Activated naive CD4-positive, alpha-beta T cell treated with anti-CD3 and anti-CD28 coated beads for 36 hours (primary cell): ENCODE results near the gene VWA2. TPM values are rescaled to one million over a fixed set of nuclear protein-coding genes. Genes with fewer than 3 reads are reported as not detected.

ENCODE experiments used
- CTCF ChIA-PET: fragments of 350-600 bp; sonication (Branson Sonifier 250); formaldehyde crosslinking; loops from one replicate; lab custom pipeline; 2021; ENCODE audit warnings: antibody characterized with exemption; lab: Charles Lee
- DNase-seq: peaks from one replicate; pipeline ENCODE4 v3.0.0-alpha.2; 2020
- H3K27ac Mint-ChIP-seq: one replicate; pipeline ENCODE4 v1.8.0; 2021; ENCODE audit warnings: mild to moderate bottlenecking, mixed read lengths
- H3K27me3 Mint-ChIP-seq: one replicate; pipeline ENCODE4 v1.8.0; 2021; ENCODE audit warnings: low read depth, mixed read lengths
- H3K36me3 Mint-ChIP-seq: one replicate; pipeline ENCODE4 v1.8.0; 2021; ENCODE audit warnings: low read depth, mixed read lengths
- H3K4me1 Mint-ChIP-seq: one replicate; pipeline ENCODE4 v1.8.0; 2021; ENCODE audit warnings: low read depth, mixed read lengths
- H3K4me3 Mint-ChIP-seq: one replicate; pipeline ENCODE4 v1.8.0; 2021; ENCODE audit warnings: mild to moderate bottlenecking, moderate library complexity, mixed read lengths
- H3K9me3 Mint-ChIP-seq: one replicate; pipeline ENCODE4 v1.8.0; 2021; ENCODE audit warnings: mixed read lengths
- intact Hi-C: fragments of 100-400 bp; cut with micrococcal nuclease; formaldehyde crosslinking; loops from one replicate; pipeline ENCODE4 v1.15.1; 2023
- total RNA-seq, 2 experiments: library from RNA; stranded (reverse); gene quantifications; one replicate each; pipeline ENCODE4 v1.2.3, GENCODE V29; 2021

The VWA2 gene
- total RNA-seq, 2 experiments from 2014 or later = not detected

GRCh38 chr10:114265392-114266053 lies 26.5 kb downstream of the VWA2 start:
- CTCF ChIA-PET = no interaction called here
- Mint-ChIP-seq H3K36me3 (no peaks in the 10 kb centered on the region), H3K9me3 (no peaks in the 10 kb centered on the region), H3K4me3 (no peak overlapping the region), H3K4me1 (no peaks in the 10 kb centered on the region), H3K27me3 (no peaks in the 10 kb centered on the region), H3K27ac (no peak overlapping the region)
- DNase-seq = no peak
- intact Hi-C loops = no loop called here

GRCh38 chr10:114266521-114266920 lies 27.5 kb downstream of the VWA2 start:
- CTCF ChIA-PET = no interaction called here
- no peaks in the 10 kb centered on the region for H3K27me3 Mint-ChIP-seq
- H3K4me1 Mint-ChIP-seq = no peaks in the 10 kb centered on the region
- intact Hi-C loops = no loop called here
- no peak overlapping the region for H3K4me3 Mint-ChIP-seq
- no peak for DNase-seq
- H3K36me3 Mint-ChIP-seq = no peaks in the 10 kb centered on the region
- no peaks in the 10 kb centered on the region for H3K9me3 Mint-ChIP-seq
- H3K27ac Mint-ChIP-seq = no peak overlapping the region

- H3K27ac Mint-ChIP-seq = no peak overlapping the region
- intact Hi-C loops = no loop called here
- no peak for DNase-seq
- CTCF ChIA-PET = interaction anchor here (2.1 kb wide), 1 partner anchor 33 kb away, joined by 9 read pairs; no protein-coding TSS in a partner anchor
- H3K36me3 Mint-ChIP-seq = no peaks in the 10 kb centered on the region
- no peaks in the 10 kb centered on the region for H3K4me1 Mint-ChIP-seq
- H3K27me3 Mint-ChIP-seq = no peaks in the 10 kb centered on the region
- no peaks in the 10 kb centered on the region for H3K9me3 Mint-ChIP-seq
- no peak overlapping the region for H3K4me3 Mint-ChIP-seq
These were observed 32.2 kb downstream of the VWA2 start for GRCh38 chr10:114271075-114271778.

- intact Hi-C loops = no loop called here
- H3K4me3 Mint-ChIP-seq = no peak overlapping the region
- DNase-seq = no peak
- no peaks in the 10 kb centered on the region for H3K27me3 Mint-ChIP-seq
- CTCF ChIA-PET = interaction anchor here (0.6 to 2.1 kb wide), 2 partner anchors 32 to 466 kb away, joined by 3 to 9 read pairs; no protein-coding TSS in a partner anchor
- H3K27ac Mint-ChIP-seq = no peak overlapping the region
- no peaks in the 10 kb centered on the region for H3K36me3 Mint-ChIP-seq
- H3K4me1 Mint-ChIP-seq = no peaks in the 10 kb centered on the region
- no peaks in the 10 kb centered on the region for H3K9me3 Mint-ChIP-seq
These were observed 32.7 kb downstream of the VWA2 start for GRCh38 chr10:114271779-114272167.

GRCh38 chr10:114272696-114273095 lies 33.6 kb downstream of the VWA2 start:
- CTCF ChIA-PET = interaction anchor here (0.6 to 2.1 kb wide), 2 partner anchors 31 to 210 kb away, joined by 3 to 9 read pairs; no protein-coding TSS in a partner anchor
- DNase-seq = no peak
- Mint-ChIP-seq H3K27ac (no peak overlapping the region), H3K36me3 (no peaks in the 10 kb centered on the region), H3K4me1 (no peaks in the 10 kb centered on the region), H3K9me3 (no peaks in the 10 kb centered on the region), H3K27me3 (no peaks in the 10 kb centered on the region), H3K4me3 (no peak overlapping the region)
- intact Hi-C loops = no loop called here

GRCh38 chr10:114273910-114274309 lies 34.9 kb downstream of the VWA2 start:
- no peak for DNase-seq
- intact Hi-C loops = no loop called here
- no peaks in the 10 kb centered on the region for H3K4me1 Mint-ChIP-seq
- H3K36me3 Mint-ChIP-seq = no peaks in the 10 kb centered on the region
- H3K9me3 Mint-ChIP-seq = no peaks in the 10 kb centered on the region
- CTCF ChIA-PET = no interaction called here
- no peaks in the 10 kb centered on the region for H3K27me3 Mint-ChIP-seq
- no peak overlapping the region for H3K27ac Mint-ChIP-seq
- H3K4me3 Mint-ChIP-seq = no peak overlapping the region

GRCh38 chr10:114274616-114275453 lies 35.8 kb downstream of the VWA2 start:
- intact Hi-C loops = no loop called here
- Mint-ChIP-seq H3K9me3 (no peaks in the 10 kb centered on the region), H3K4me1 (no peaks in the 10 kb centered on the region), H3K4me3 (no peak overlapping the region), H3K27ac (no peak overlapping the region), H3K36me3 (no peaks in the 10 kb centered on the region), H3K27me3 (no peaks in the 10 kb centered on the region)
- DNase-seq = no peak
- CTCF ChIA-PET = no interaction called here

GRCh38 chr10:114276066-114276465 lies 37.0 kb downstream of the VWA2 start:
- intact Hi-C loops = no loop called here
- Mint-ChIP-seq H3K36me3 (no peaks in the 10 kb centered on the region), H3K4me3 (no peak overlapping the region), H3K4me1 (no peaks in the 10 kb centered on the region), H3K27ac (no peak overlapping the region), H3K27me3 (no peaks in the 10 kb centered on the region), H3K9me3 (no peaks in the 10 kb centered on the region)
- no peak for DNase-seq
- CTCF ChIA-PET = no interaction called here

GRCh38 chr10:114276671-114277070 lies 37.6 kb downstream of the VWA2 start:
- no peak for DNase-seq
- H3K9me3 Mint-ChIP-seq = no peaks in the 10 kb centered on the region
- H3K27me3 Mint-ChIP-seq = no peaks in the 10 kb centered on the region
- CTCF ChIA-PET = interaction anchor here (1.5 kb wide), 1 partner anchor 27 kb away, joined by 6 read pairs; no protein-coding TSS in a partner anchor
- H3K4me1 Mint-ChIP-seq = no peaks in the 10 kb centered on the region
- intact Hi-C loops = no loop called here
- H3K4me3 Mint-ChIP-seq = no peak overlapping the region
- H3K36me3 Mint-ChIP-seq = no peaks in the 10 kb centered on the region
- no peak overlapping the region for H3K27ac Mint-ChIP-seq

- no peak overlapping the region for H3K27ac Mint-ChIP-seq
- H3K4me1 Mint-ChIP-seq = no peaks in the 10 kb centered on the region
- no peak overlapping the region for H3K4me3 Mint-ChIP-seq
- CTCF ChIA-PET = interaction anchor here (1.5 kb wide), 1 partner anchor 26 kb away, joined by 6 read pairs; no protein-coding TSS in a partner anchor
- H3K9me3 Mint-ChIP-seq = no peaks in the 10 kb centered on the region
- intact Hi-C loops = no loop called here
- no peak for DNase-seq
- no peaks in the 10 kb centered on the region for H3K36me3 Mint-ChIP-seq
- no peaks in the 10 kb centered on the region for H3K27me3 Mint-ChIP-seq
These were observed 39.3 kb downstream of the VWA2 start for GRCh38 chr10:114278140-114278883.

- intact Hi-C loops = no loop called here
- no peaks in the 10 kb centered on the region for H3K9me3 Mint-ChIP-seq
- CTCF ChIA-PET = no interaction called here
- no peaks in the 10 kb centered on the region for H3K27me3 Mint-ChIP-seq
- no peak overlapping the region for H3K27ac Mint-ChIP-seq
- H3K4me1 Mint-ChIP-seq = no peaks in the 10 kb centered on the region
- H3K4me3 Mint-ChIP-seq = no peak overlapping the region
- DNase-seq = no peak
- H3K36me3 Mint-ChIP-seq = no peaks in the 10 kb centered on the region
These were observed 39.8 kb downstream of the VWA2 start for GRCh38 chr10:114278884-114279191.

GRCh38 chr10:114279289-114279688 lies 40.2 kb downstream of the VWA2 start:
- no peak for DNase-seq
- Mint-ChIP-seq H3K27ac (no peak overlapping the region), H3K4me3 (no peak overlapping the region), H3K9me3 (no peaks in the 10 kb centered on the region), H3K36me3 (no peaks in the 10 kb centered on the region), H3K27me3 (no peaks in the 10 kb centered on the region), H3K4me1 (no peaks in the 10 kb centered on the region)
- CTCF ChIA-PET = no interaction called here
- intact Hi-C loops = no loop called here
